PFSK-1 (cell line): ENCODE results near the gene CTTNBP2.

Experiments used
- POLR2AphosphoS5 ChIP-seq: IDR thresholded peaks from 2 replicates; pipeline ENCODE4 v1.6.1; 2012; ENCODE audit warnings: low read depth, mild to moderate bottlenecking, control low read depth, low read length, moderate library complexity
- REST ChIP-seq, 2 experiments: IDR thresholded peaks; 2 replicates each; pipeline versions ENCODE4 v1.6.1 to v1.8.0; 2011 to 2012; ENCODE audit warnings: low read depth in 2 of 2, low read length in 2 of 2, control low read depth in 1 of 2, inconsistent platforms in 1 of 2, mild to moderate bottlenecking in 1 of 2, moderate library complexity in 1 of 2; ENCODE audit not compliant: insufficient read depth in 1 of 2
- SIN3A ChIP-seq: IDR thresholded peaks from 2 replicates; pipeline ENCODE4 v1.6.1; 2012; ENCODE audit warnings: mild to moderate bottlenecking, low read length, moderate library complexity, borderline replicate concordance; ENCODE audit not compliant: insufficient read depth
- TAF1 ChIP-seq: IDR thresholded peaks from 2 replicates; pipeline ENCODE4 v1.6.1; 2012; ENCODE audit warnings: low read length, control low read depth, borderline replicate concordance; ENCODE audit not compliant: insufficient read depth

- TF ChIP-seq REST (IDR thresholded peaks at IDR 0.05; ENCODE audit: insufficient read depth in 1 of 2, low read depth in 2 of 2, low read length in 2 of 2) (no peak), POLR2AphosphoS5 (no peak), SIN3A (no peak), TAF1 (no peak)
Measured at GRCh38 chr7:117698018-117698417, 175.2 kb downstream of the CTTNBP2 start.
